Measurements from ENCODE around the gene LCE3A.

DNA sequence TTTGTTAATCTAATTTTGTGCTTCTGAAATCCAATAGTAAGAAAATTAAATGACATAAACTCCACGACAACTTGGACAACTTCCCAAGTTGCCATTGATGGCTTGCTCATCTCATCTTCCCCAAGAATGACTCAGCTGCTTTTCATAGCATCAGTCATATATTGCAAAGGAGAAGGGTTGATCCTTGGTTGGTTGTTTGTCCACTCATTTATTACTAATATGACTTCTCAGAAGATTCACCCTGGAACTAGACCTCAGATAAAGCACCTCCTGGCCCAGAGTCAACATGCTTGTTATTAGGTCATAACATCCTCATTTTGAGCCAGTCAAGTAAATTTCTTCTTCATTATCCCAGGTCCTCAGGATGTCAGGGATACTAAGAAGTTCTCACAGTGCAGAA, 40.3 kb downstream of the LCE3A start:
- TF ChIP-seq, protein P1, sequence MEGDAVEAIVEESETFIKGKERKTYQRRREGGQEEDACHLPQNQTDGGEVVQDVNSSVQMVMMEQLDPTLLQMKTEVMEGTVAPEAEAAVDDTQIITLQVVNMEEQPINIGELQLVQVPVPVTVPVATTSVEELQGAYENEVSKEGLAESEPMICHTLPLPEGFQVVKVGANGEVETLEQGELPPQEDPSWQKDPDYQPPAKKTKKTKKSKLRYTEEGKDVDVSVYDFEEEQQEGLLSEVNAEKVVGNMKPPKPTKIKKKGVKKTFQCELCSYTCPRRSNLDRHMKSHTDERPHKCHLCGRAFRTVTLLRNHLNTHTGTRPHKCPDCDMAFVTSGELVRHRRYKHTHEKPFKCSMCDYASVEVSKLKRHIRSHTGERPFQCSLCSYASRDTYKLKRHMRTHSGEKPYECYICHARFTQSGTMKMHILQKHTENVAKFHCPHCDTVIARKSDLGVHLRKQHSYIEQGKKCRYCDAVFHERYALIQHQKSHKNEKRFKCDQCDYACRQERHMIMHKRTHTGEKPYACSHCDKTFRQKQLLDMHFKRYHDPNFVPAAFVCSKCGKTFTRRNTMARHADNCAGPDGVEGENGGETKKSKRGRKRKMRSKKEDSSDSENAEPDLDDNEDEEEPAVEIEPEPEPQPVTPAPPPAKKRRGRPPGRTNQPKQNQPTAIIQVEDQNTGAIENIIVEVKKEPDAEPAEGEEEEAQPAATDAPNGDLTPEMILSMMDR (IDR thresholded peaks at IDR 0.05): no peak
- TF ChIP-seq FOSL2 (IDR thresholded peaks at IDR 0.05) (no peak), FOSL2 (CRISPR knock-in tag; IDR thresholded peaks at IDR 0.05) (peak; percentile 24; the same call in 1 of the 2 replicates), CBX8 (IDR thresholded peaks at IDR 0.05) (no peak), RAD21 (conservative IDR thresholded peaks at IDR 0.05 in 1 of 2, IDR thresholded peaks at IDR 0.05 in 1 of 2) (no peak), MAFK (IDR thresholded peaks at IDR 0.05; ENCODE audit: partially characterized antibody) (peak; percentile 83), CEBPB (IDR thresholded peaks at IDR 0.05) (no peak), RFX5 (IDR thresholded peaks at IDR 0.05) (no peak), ZSCAN20 (CRISPR knock-in tag; IDR thresholded peaks at IDR 0.05) (no peak), MYC (IDR thresholded peaks at IDR 0.05; ENCODE audit: borderline replicate concordance, low read length) (no peak), POLR2A (IDR thresholded peaks at IDR 0.05; ENCODE audit: low read length) (no peak), CHD2 (IDR thresholded peaks at IDR 0.05; ENCODE audit: low read length, partially characterized antibody) (no peak), JUN (IDR thresholded peaks at IDR 0.05) (no peak), MAZ (IDR thresholded peaks at IDR 0.05; ENCODE audit: borderline replicate concordance, low read depth, low read length) (no peak)
- TF ChIP-seq, protein P2, sequence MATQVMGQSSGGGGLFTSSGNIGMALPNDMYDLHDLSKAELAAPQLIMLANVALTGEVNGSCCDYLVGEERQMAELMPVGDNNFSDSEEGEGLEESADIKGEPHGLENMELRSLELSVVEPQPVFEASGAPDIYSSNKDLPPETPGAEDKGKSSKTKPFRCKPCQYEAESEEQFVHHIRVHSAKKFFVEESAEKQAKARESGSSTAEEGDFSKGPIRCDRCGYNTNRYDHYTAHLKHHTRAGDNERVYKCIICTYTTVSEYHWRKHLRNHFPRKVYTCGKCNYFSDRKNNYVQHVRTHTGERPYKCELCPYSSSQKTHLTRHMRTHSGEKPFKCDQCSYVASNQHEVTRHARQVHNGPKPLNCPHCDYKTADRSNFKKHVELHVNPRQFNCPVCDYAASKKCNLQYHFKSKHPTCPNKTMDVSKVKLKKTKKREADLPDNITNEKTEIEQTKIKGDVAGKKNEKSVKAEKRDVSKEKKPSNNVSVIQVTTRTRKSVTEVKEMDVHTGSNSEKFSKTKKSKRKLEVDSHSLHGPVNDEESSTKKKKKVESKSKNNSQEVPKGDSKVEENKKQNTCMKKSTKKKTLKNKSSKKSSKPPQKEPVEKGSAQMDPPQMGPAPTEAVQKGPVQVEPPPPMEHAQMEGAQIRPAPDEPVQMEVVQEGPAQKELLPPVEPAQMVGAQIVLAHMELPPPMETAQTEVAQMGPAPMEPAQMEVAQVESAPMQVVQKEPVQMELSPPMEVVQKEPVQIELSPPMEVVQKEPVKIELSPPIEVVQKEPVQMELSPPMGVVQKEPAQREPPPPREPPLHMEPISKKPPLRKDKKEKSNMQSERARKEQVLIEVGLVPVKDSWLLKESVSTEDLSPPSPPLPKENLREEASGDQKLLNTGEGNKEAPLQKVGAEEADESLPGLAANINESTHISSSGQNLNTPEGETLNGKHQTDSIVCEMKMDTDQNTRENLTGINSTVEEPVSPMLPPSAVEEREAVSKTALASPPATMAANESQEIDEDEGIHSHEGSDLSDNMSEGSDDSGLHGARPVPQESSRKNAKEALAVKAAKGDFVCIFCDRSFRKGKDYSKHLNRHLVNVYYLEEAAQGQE (IDR thresholded peaks at IDR 0.05): no peak
